ENCODE results near the gene CLDN15.

The CLDN15 gene

DNA sequence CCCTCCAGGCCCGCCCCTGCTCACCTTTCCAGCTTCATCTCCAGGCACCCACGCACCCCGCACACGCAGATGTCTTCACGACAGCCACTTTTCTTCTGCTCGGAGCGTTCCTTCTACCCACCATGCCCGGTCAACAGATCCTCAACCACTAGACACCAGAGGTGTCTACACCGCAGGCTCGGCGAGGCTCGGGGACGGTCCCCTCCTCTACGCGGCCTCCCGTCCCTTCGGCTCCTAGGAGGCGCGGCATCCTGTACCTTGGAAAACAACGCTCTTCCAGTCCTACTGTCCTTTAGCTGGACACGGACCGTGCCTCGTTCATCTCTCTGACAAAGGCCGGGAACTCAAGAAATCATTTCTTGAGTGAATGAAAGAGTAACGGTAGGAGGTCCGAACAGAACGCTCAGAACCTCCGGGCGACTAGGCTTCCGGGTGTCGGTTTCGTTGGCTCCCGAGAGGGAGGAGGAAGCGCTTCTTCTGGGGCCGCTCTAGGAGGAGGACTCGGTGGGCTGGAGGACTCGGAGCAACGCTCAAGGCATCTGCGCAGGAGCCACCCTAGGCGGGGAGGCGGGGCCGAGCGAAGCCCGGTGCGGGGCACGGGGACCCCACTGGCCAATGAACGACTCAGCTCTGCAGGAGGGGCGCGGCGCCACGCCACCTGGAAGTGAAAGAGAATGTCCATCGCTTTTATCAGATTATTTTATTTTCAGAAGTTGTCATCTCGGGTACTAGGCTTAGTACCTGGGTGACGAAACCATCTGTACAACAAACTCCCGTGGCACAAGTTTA, 14.5 kb upstream of the CLDN15 start:
- DNase-seq (ENCODE audit: low read depth), result peak; percentile 94
- H3K4me3 ChIP-seq (ENCODE audit: low read depth, low read length), result peak overlapping the region; percentile 88
- TF ChIP-seq, protein P1, sequence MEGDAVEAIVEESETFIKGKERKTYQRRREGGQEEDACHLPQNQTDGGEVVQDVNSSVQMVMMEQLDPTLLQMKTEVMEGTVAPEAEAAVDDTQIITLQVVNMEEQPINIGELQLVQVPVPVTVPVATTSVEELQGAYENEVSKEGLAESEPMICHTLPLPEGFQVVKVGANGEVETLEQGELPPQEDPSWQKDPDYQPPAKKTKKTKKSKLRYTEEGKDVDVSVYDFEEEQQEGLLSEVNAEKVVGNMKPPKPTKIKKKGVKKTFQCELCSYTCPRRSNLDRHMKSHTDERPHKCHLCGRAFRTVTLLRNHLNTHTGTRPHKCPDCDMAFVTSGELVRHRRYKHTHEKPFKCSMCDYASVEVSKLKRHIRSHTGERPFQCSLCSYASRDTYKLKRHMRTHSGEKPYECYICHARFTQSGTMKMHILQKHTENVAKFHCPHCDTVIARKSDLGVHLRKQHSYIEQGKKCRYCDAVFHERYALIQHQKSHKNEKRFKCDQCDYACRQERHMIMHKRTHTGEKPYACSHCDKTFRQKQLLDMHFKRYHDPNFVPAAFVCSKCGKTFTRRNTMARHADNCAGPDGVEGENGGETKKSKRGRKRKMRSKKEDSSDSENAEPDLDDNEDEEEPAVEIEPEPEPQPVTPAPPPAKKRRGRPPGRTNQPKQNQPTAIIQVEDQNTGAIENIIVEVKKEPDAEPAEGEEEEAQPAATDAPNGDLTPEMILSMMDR (IDR thresholded peaks at IDR 0.05; ENCODE audit: low read depth, low read length, missing control alignments), result no peak

DNA sequence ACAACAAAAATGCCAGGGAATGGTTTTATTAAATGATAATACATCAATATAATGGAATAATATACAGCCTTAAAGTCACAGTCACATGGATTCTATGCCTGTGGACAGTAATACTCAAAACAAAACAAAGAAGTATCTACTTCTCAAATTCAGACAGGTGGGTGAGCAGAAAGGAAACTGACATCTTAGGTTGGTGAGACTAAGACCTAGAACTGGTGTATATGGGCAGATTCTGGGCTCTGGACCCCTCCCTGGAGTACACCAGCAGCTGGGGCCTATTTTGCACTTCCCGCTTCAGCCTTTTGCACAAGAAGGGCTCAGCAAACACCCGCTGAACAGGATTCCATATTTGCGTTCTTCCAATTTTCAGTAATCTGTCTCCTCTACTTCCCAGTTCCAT, 12.7 kb upstream of the CLDN15 start:
- TF ChIP-seq, protein P1 (IDR thresholded peaks at IDR 0.05; ENCODE audit: low read depth, low read length, missing control alignments), result no peak
- peak; percentile 46 for DNase-seq (ENCODE audit: low read depth)
- H3K4me3 ChIP-seq (ENCODE audit: low read depth, low read length), result peak overlapping the region; percentile 88; the same call in 1 of the 2 replicates

DNA sequence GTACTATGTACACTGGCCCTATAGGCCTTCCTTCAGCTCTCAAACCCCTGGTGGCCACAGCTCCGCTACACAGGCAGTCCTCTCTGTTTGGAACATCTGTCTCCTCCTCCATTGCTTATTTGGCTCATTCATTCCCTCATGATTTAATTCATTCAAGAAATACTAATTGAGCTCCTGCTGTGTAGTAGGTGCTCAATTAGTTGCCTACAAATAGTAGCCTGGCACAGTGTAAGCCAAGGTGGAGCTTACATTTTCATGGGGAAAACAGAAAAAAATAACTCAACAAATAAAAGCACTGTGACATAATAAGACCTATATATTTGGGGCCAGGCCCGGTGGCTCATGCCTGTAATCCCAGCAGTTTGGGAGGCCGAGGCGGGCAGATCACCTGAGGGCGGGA, 10.7 kb upstream of the CLDN15 start:
- TF ChIP-seq, protein P1 (IDR thresholded peaks at IDR 0.05; ENCODE audit: low read depth, low read length, missing control alignments), result no peak
- no peak overlapping the region for H3K4me3 ChIP-seq (ENCODE audit: low read depth, low read length)
- DNase-seq (ENCODE audit: low read depth), result no peak

DNA sequence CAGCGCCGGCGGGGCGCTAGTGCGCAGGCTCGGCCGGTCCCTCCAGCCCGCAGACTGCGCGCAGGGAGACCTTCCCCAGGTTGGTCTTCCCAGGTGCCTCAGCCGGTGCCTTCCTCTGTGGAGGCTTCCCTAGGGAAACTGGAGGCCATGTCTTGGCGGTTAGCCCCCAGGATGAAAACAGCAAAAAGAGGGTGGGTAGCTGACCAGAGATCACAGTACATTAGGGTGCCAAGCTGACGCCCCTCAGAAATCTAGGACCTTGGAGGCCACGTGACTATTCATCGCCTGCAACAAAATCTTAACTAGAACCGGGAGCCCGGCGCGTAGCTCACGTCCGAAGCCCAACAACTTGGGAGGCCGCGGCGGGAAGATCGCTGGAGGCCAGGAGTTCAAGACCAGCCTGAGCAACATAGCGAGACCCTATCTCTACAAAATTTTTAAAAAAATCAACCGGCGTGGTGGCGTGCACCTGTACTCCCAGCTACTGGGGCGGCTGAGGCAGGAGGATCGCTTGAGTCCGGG, 7.6 kb upstream of the CLDN15 start:
- TF ChIP-seq, protein P1 (IDR thresholded peaks at IDR 0.05; ENCODE audit: low read depth, low read length, missing control alignments), result no peak
- H3K4me3 ChIP-seq (ENCODE audit: low read depth, low read length), result peak overlapping the region; percentile 95
- no peak for DNase-seq (ENCODE audit: low read depth)

DNA sequence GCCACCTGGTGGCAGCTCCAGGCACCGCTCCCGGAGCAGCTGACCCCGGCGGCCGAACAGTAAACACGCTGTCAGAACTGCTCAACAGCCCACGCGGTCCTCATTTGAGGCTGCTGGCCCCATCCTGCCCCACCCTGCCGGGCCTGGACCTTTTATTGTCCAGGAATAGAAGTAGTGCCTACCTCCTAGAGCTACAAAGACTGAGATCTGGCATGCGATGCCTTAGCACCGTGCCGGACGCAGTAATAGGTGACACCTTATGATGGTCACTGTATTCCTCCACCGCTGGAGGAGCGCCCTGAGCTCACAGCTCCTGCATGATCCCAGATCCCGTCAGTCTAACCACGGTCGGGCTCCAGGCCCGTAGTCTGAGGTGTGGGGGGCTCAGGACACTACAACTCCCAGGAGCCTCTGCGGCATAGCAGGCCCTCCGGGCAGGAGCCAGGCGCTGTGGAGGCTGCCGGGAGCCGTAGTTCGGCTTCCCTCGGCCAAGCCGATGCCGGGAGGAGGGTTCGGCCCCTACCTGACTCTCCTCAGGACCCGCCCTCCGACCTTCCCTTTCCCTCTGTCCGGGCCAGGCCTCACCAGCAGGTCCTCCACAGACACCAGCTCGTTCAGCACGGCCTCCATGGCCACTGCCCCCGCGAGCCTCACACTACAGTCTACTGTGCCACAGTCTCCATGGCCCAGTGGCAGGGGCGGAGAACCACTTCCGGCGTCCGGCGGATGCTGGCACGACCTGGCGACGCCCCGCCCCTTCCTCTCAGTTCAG, 7.0 kb upstream of the CLDN15 start, which contains the start of gene FIS1:
FIS1 (minus strand) TSS at position 707 of the 772 bp plus-strand sequence; CDS start at position 630, 77 bp downstream.
- H3K4me3 ChIP-seq (ENCODE audit: low read depth, low read length), result peak within 1 kb of the TSS; percentile 95
- DNase-seq (ENCODE audit: low read depth), result peak; percentile 68
- TF ChIP-seq, protein P1 (IDR thresholded peaks at IDR 0.05; ENCODE audit: low read depth, low read length, missing control alignments), result peak; percentile 85

DNA sequence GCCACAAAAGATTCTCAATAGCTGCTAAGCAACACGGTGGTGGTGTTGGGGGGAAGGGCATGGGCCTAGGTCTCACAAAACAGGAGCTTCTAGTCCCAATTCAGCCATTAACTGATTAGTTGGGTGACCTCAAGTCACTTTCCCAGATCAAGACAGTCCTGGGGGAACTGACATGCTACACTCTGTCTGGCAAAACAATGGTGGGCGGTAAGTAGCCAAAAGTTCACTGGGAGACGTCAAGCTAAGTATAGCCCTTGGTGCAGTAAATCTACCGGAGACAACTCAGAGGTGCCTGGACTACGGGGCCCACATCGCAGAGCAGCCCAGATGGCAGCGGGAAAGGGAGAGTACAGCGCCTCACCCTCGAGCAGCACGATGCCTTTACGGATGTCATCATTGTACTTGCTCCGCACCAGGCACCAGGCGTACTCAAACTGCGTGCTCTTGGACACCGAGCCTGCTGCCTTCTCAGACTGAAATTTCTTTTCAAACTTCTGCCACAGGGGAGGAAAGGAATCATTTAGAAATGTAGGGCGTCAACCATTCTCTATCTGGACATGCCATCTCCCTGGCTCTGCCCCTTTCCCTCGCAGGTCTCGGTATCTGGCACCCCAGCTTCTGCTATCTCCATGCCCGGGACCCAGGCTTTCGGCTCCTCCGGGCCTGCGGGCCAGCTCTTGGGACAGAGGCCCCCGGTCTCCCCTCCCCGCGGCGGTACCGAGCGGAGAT, 6.2 kb upstream of the CLDN15 start:
- TF ChIP-seq, protein P1 (IDR thresholded peaks at IDR 0.05; ENCODE audit: low read depth, low read length, missing control alignments), result no peak
- DNase-seq (ENCODE audit: low read depth), result no peak
- H3K4me3 ChIP-seq (ENCODE audit: low read depth, low read length), result peak overlapping the region; percentile 95
